LNCAP (cell line): Measurements from ENCODE around the gene CALCOCO1.

Source experiments
- CTCF ChIP-seq: fragments of 450-650 bp; IDR thresholded peaks from 2 replicates; pipeline ENCODE4 v1.5.1; 2017; ENCODE audit warnings: mild to moderate bottlenecking

The CALCOCO1 gene

GRCh38 chr12:53736592-53736991 is 9.3 kb upstream of the CALCOCO1 start:
- no peak for TF ChIP-seq CTCF

GRCh38 chr12:53735556-53735955 is 8.3 kb upstream of the CALCOCO1 start:
- TF ChIP-seq CTCF: no peak

GRCh38 chr12:53734425-53734824 is 7.2 kb upstream of the CALCOCO1 start:
- no peak for TF ChIP-seq CTCF

GRCh38 chr12:53733807-53734200 is 6.6 kb upstream of the CALCOCO1 start:
- no peak for TF ChIP-seq CTCF

DNA sequence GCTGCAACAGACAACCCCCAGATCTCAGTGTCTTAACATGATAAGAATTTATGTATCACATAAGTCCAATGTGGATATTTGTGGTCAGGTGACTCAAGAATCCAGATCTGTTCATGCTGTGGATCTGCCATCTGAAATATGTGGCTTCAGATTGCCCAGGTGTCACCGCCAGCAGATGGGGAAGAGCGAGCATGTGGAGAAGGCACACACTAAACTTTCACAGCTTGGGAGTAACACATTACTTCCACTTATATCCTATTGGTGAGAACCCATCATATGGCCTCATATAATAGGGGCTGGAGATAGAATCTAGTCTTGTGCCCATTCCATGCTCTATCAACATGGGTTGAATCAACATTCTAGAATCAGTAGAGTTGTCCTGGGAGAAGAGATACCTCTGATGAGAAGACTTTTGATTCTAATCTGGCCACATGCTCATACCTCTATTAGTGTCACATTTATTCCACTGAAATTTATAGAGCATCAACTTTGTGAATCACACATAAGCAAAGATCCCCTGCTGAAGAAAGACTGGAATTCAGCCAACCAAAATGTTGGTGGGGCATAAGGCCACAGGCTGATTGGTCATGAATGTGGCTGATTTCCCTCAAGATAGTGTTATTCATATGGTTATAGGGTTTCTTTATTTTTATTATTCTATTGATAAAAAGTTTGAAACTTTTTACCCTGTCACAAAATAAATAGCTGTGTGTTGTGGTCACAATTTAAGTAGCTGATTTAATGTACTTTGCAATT is 6.0 kb upstream of the CALCOCO1 start:
- no peak for TF ChIP-seq CTCF

DNA sequence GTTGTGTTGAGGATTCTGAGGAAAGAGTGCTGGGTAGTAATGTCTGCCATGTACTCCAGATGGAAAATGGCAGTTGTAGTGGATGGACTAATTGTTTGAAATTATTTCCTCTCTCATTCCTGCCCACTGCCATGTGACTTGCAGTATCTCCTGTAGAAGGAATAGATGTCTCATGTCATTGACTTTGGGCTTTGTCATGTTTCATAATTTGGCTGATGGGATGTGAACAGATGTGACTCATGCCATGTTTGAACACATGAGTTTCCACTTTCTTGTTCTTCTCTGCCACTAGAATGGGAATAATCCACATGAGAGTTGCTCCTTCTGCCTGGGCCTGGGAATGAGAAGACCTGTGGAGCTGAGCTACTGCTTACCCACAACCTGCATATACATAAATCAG is 2.4 kb upstream of the CALCOCO1 start:
- TF ChIP-seq CTCF: no peak

DNA sequence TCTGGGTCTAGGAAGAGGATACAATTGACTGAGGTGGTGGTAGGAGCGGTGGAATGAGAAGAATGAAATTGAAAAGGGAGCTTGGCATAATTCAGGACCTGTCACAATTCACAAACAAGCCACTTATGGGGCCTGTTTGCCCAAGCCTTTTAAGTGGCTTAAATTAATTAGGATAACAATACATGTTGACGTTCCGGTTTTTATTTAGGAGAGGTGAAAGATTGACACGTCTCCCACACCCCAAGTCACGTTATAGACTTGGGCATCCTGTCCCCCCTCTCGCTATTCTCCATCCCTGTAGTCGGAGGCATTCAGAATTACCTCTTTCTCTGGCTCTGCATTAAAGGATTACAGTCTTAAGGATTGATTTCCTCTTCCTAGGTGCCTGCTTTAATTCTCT is 954 bp upstream of the CALCOCO1 start:
- no peak for TF ChIP-seq CTCF

DNA sequence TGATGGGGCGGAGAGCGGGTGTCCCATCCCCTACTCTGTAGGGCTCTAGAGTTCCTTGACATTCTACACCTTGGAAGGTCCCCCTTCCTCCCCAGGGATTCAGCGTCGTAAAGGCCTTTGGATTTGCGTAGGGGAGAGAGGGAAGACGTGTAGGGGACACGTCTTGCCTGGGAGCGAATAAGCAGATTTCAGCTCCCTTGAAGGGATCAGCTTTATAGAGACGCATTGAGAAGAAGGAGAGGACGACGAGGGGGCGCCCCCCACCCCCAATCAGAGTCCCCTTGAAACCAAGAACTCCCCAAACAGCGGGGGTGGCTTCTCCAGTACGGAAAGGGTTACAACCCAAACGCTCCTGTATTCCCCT is 324 bp downstream of the CALCOCO1 start:
- TF ChIP-seq CTCF: no peak
